ENCODE results near the gene FOXN1.

- no peak for TF ChIP-seq CTCF (conservative IDR thresholded peaks at IDR 0.05; ENCODE audit: low read length)
- TF ChIP-seq EZH2phosphoT487 (IDR thresholded peaks at IDR 0.05; ENCODE audit: borderline replicate concordance): no peak
These were observed 5.3 kb upstream of the FOXN1 start for GRCh38 chr17:28500712-28501379.

Measured in Loucy (cell line).